Mesothelial cell of epicardium (in vitro differentiated cells): ENCODE results near the gene PLXNC1. TPM values are rescaled to one million over a fixed set of nuclear protein-coding genes. Genes with fewer than 3 reads are reported as not detected.

Experiments used
- DNase-seq, 2 experiments: peaks; one replicate each; pipeline ENCODE4 v3.0.0; 2021; ENCODE audit warnings: low spot score in 2 of 2; ENCODE audit not compliant: unreplicated experiment in 2 of 2
- H3K27ac Mint-ChIP-seq: 2 replicates; pipeline ENCODE4 v1.8.0; 2021; ENCODE audit warnings: mixed read lengths
- H3K27me3 Mint-ChIP-seq: 2 replicates; pipeline ENCODE4 v1.8.0; 2021; ENCODE audit warnings: low read depth, mixed read lengths
- H3K36me3 Mint-ChIP-seq: 2 replicates; pipeline ENCODE4 v1.8.0; 2021; ENCODE audit warnings: mixed read lengths
- H3K4me1 Mint-ChIP-seq: 2 replicates; pipeline ENCODE4 v1.8.0; 2021; ENCODE audit warnings: mixed read lengths
- H3K4me3 Mint-ChIP-seq: 2 replicates; pipeline ENCODE4 v1.8.0; 2021; ENCODE audit warnings: mild to moderate bottlenecking, moderate library complexity, mixed read lengths
- H3K9me3 Mint-ChIP-seq: 2 replicates; pipeline ENCODE4 v1.8.0; 2021; ENCODE audit warnings: mixed read lengths
- total RNA-seq: library from RNA; stranded (reverse); gene quantifications from 3 replicates; pipeline ENCODE4 v1.2.1, GENCODE V29; 2021
- TF ChIP-seq, protein P1 (sequence below): fragments of 200-600 bp; sonication (generic); IDR thresholded peaks from one replicate; pipeline ENCODE4 v1.5.0; 2021; ENCODE audit warnings: antibody characterized with exemption; ENCODE audit not compliant: unreplicated experiment

Gene PLXNC1
- total RNA-seq, 1 donor from 2014 or later = 3.4 TPM

DNA sequence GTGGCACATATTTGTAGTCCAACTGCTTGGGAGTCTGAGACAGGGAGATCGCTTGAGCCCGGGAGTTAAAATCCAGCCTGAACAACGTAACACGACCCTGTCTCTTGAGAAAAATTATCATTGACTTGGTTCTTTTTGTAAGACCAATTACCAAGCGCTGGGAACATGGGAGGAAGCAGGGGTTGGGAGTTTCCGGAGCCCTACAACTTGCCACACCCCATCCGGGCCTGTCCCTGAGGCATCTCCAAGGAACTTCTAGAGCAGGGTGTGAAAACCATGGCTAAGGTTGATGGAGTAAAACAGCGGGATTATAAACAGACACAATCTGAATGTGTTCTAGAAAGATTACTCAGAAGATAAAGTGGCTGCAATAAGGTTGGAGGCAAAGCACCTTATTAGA is 10.3 kb downstream of the PLXNC1 start:
- DNase-seq = no peak
- no peak overlapping the region for H3K27ac Mint-ChIP-seq
- H3K27me3 Mint-ChIP-seq = peaks cover 74% of the 10 kb centered on the region
- no peaks in the 10 kb centered on the region for H3K36me3 Mint-ChIP-seq
- no peak overlapping the region for H3K4me3 Mint-ChIP-seq
- H3K9me3 Mint-ChIP-seq = peaks cover 4% of the 10 kb centered on the region
- TF ChIP-seq, protein P1, sequence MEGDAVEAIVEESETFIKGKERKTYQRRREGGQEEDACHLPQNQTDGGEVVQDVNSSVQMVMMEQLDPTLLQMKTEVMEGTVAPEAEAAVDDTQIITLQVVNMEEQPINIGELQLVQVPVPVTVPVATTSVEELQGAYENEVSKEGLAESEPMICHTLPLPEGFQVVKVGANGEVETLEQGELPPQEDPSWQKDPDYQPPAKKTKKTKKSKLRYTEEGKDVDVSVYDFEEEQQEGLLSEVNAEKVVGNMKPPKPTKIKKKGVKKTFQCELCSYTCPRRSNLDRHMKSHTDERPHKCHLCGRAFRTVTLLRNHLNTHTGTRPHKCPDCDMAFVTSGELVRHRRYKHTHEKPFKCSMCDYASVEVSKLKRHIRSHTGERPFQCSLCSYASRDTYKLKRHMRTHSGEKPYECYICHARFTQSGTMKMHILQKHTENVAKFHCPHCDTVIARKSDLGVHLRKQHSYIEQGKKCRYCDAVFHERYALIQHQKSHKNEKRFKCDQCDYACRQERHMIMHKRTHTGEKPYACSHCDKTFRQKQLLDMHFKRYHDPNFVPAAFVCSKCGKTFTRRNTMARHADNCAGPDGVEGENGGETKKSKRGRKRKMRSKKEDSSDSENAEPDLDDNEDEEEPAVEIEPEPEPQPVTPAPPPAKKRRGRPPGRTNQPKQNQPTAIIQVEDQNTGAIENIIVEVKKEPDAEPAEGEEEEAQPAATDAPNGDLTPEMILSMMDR = no peak
- H3K4me1 Mint-ChIP-seq = no peaks in the 10 kb centered on the region

DNA sequence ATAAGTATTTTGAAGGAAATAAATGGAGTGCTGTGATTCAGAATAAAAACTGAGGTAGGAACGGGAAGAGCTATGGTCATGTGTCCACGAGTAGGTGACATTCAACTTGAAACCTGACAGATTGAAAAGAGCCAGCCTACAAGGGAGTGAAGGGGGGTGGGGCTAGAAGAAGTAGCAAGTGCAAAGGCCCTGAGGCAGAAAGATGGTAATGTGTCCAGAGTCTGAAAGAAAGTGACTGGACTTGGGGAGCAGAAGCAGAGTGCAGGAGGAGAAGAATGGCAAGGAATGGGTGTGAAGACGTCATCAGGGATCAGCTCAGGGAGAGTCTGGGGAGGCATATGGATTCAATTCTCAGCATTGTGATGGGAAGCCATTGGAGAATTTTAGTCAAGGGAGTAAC is 13.7 kb downstream of the PLXNC1 start:
- H3K27me3 Mint-ChIP-seq = peaks cover 53% of the 10 kb centered on the region
- H3K27ac Mint-ChIP-seq = no peak overlapping the region
- TF ChIP-seq, protein P1 = no peak
- H3K36me3 Mint-ChIP-seq = no peaks in the 10 kb centered on the region
- H3K4me3 Mint-ChIP-seq = no peak overlapping the region
- no peak for DNase-seq
- peaks cover 4% of the 10 kb centered on the region for H3K9me3 Mint-ChIP-seq
- peaks cover 5% of the 10 kb centered on the region for H3K4me1 Mint-ChIP-seq

DNA sequence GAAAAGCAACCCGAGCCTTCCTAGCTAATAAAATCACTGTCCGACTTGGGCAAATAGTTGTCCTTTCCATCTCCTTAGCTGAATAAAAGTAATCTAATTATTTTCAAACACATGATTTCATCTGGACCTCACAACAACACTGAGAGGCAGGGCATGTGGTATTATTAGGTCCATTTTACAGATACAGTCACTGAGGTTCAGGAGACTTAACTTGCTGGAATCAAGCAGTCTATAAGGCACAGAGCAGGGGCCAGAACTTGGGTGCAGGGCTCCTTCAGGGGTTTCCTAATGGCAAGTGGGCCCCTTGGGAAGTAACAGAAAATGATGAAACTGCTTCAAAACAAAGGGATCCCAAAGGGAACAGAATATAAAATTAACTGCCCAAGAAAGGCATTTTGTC is 15.5 kb downstream of the PLXNC1 start:
- TF ChIP-seq, protein P1 = no peak
- DNase-seq = no peak
- H3K36me3 Mint-ChIP-seq = no peaks in the 10 kb centered on the region
- H3K27ac Mint-ChIP-seq = no peak overlapping the region
- peaks cover 57% of the 10 kb centered on the region for H3K27me3 Mint-ChIP-seq
- no peak overlapping the region for H3K4me3 Mint-ChIP-seq
- peaks cover 5% of the 10 kb centered on the region for H3K4me1 Mint-ChIP-seq
- H3K9me3 Mint-ChIP-seq = peaks cover 4% of the 10 kb centered on the region

DNA sequence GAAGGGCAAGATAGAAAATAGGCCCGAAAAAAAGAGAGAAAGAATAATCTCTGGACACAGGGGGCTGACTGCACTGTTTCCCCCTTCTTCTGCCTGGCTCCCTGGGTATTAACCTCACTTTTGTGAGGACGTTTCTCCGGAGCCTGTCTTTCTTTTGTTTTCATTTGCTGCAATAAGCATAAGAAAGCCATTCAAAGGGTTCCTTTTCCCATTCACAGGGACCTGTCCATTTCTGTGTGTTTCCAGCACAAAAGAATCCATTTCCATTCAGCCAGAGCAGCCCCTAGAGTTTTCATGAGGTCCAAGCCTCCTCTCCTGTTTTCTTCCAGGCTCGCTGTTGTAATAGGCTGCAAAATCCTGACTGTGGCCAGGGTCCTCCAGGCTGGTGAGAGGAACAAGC is 16.8 kb downstream of the PLXNC1 start:
- Mint-ChIP-seq H3K36me3 (no peaks in the 10 kb centered on the region), H3K9me3 (peaks cover 4% of the 10 kb centered on the region), H3K4me1 (peaks cover 5% of the 10 kb centered on the region), H3K4me3 (no peak overlapping the region), H3K27ac (no peak overlapping the region), H3K27me3 (peaks cover 55% of the 10 kb centered on the region)
- no peak for DNase-seq
- TF ChIP-seq, protein P1 = no peak

DNA sequence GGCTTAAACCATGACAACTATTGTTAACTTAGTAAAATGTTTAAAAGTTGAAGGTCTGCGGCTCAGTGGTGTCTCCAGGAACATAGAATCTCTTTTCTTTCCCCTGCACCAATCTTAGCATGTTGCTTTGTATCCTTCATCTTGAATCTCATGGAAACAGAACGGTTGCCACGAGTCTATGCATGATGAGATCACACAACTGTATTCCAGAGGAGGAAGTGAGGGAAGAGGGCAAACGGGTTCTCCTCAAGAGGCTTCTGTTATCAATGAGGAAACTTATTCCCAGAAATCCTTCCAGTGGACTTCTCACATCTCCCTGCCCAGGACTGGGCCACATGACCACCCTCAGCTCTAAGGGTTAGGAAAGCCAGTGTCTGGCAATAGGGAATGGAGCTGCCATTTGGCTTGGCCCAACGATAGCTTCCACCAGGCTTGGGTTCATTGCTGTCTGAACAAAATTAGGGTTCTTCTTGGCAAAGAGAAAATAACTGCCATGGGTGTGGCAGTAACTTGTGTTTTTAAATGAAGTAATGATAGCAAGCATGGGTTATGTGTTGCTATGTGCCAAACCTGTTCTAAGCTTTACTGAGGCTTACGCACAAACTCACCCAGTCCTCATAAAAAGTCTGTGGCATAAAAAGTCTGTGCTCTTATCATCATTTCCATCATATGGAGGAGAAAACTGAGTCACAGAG is 17.4 kb downstream of the PLXNC1 start:
- peaks cover 55% of the 10 kb centered on the region for H3K27me3 Mint-ChIP-seq
- no peak for DNase-seq
- peaks cover 9% of the 10 kb centered on the region for H3K4me1 Mint-ChIP-seq
- no peak overlapping the region for H3K4me3 Mint-ChIP-seq
- H3K36me3 Mint-ChIP-seq = no peaks in the 10 kb centered on the region
- peaks cover 4% of the 10 kb centered on the region for H3K9me3 Mint-ChIP-seq
- H3K27ac Mint-ChIP-seq = no peak overlapping the region
- TF ChIP-seq, protein P1 = no peak
